ENCODE data around the gene UGT8.
A peak's percentile ranks its signal among the peaks of the same experiment; 100 is the strongest.

The UGT8 gene

GRCh38 chr4:114692958-114693357, 94.4 kb downstream of the UGT8 start:
- no peak for DNase-seq (ENCODE audit: low read depth)

DNA sequence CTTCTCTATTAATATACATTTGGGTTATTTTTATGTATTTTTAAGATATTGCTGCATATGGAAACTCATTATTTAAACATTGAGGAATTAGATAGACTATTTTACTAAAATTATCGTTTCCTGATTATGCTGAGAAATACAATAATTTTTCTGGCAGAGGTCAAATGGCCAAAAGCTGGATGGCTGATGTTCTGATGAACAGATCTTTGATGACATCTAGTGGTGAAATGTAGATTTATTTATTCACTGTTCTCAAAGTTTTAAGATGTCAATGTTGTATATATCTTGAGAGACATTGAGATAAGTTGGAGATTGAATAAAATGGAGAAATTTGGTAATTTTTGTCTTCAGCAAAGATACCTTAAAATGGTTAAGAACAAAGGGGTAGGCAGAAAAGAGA, 96.2 kb downstream of the UGT8 start:
- DNase-seq (ENCODE audit: low read depth) = peak; percentile 2

DNA sequence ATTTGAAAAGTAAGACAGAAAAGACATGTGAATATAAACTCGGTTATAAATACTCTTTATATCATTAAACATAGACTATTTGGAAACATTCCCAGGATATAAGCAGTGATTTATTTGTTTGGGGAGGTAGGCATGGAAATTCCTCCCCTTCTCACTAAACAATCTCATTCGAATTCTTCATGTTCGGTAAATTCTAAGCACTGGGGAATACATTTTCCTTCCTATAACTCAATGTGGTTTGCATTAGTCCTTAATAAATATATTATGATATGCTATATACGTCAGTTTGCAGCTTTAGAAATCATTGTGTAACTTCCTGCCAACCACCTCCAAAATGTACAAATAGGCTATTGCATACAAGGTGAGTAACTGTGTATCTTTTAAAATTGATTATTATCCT, 99.6 kb downstream of the UGT8 start:
- DNase-seq (ENCODE audit: low read depth) = no peak

GRCh38 chr4:114701491-114701890, 102.9 kb downstream of the UGT8 start:
- DNase-seq (ENCODE audit: low read depth) = no peak

DNA sequence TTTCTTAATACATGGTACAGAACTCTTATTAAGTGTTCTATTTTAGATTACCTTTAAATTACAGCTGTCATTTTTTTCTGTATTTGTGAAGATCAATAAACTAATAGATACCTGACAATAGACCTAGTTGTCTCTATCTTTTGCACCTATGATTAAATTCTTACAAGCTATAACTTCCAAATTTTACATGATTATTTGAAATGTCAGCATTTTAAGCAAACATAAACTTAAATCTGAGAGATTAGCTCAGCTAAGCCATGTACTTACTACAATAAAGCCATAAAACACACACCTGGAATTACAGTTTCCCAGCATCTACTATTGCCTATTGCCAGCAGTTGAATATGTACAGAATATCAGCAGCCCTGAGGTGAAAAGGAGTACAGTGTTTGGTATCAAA, 118.8 kb downstream of the UGT8 start:
- DNase-seq (ENCODE audit: low read depth) = no peak

- no peak for DNase-seq (ENCODE audit: low read depth)
Measured at GRCh38 chr4:114725066-114725465, 126.5 kb downstream of the UGT8 start.

GRCh38 chr4:114727461-114727860, 128.9 kb downstream of the UGT8 start:
- DNase-seq (ENCODE audit: low read depth) = no peak
